Mesenchymal stem cell (in vitro differentiated cells and primary cell): ENCODE results near the gene WNT5B.

Experiments
- DNase-seq: peaks from one replicate; pipeline ENCODE4 v3.0.0-alpha.2; 2013
- H2AFZ ChIP-seq: one replicate; pipeline ENCODE4 v1.6.1; 2013; ENCODE audit warnings: low read depth, mild to moderate bottlenecking, control low read depth, inconsistent platforms, low read length, moderate library complexity
- H2AK5ac ChIP-seq: 2 replicates; pipeline ENCODE4 v1.6.1; 2013; ENCODE audit warnings: low read length, moderate library complexity, mild to moderate bottlenecking, inconsistent platforms; ENCODE audit not compliant: severe bottlenecking
- H2BK120ac ChIP-seq: one replicate; pipeline ENCODE4 v1.6.1; 2013; ENCODE audit warnings: low read depth, mild to moderate bottlenecking, inconsistent platforms, low read length, moderate library complexity
- H2BK12ac ChIP-seq, 2 experiments: one replicate each; pipeline ENCODE4 v1.6.1; 2013; ENCODE audit warnings: inconsistent platforms in 2 of 2, low read length in 2 of 2, mild to moderate bottlenecking in 2 of 2, moderate library complexity in 2 of 2, control low read depth in 1 of 2
- H2BK15ac ChIP-seq: one replicate; pipeline ENCODE4 v1.6.1; 2013; ENCODE audit warnings: mild to moderate bottlenecking, low read depth, inconsistent platforms; ENCODE audit not compliant: poor library complexity, severe bottlenecking
- H2BK5ac ChIP-seq: 2 replicates; pipeline ENCODE4 v1.6.1; 2013; ENCODE audit warnings: low read depth, mild to moderate bottlenecking, low read length, control low read depth, inconsistent platforms; ENCODE audit not compliant: poor library complexity, severe bottlenecking
- H3K14ac ChIP-seq, 2 experiments: one replicate each; pipeline ENCODE4 v1.6.1; 2013; ENCODE audit warnings: inconsistent platforms in 2 of 2, low read length in 2 of 2, control low read depth in 1 of 2, mild to moderate bottlenecking in 1 of 2, moderate library complexity in 1 of 2
- H3K18ac ChIP-seq, 2 experiments: one replicate each; pipeline ENCODE4 v1.6.1; 2013; ENCODE audit warnings: inconsistent platforms in 2 of 2, low read length in 2 of 2, control low read depth in 1 of 2, low read depth in 1 of 2, mild to moderate bottlenecking in 1 of 2
- H3K23ac ChIP-seq, 2 experiments: one replicate each; pipeline ENCODE4 v1.6.1; 2013; ENCODE audit warnings: inconsistent platforms in 2 of 2, low read length in 2 of 2, mild to moderate bottlenecking in 2 of 2, moderate library complexity in 2 of 2, control low read depth in 1 of 2
- H3K27ac ChIP-seq: 2 replicates; pipeline ENCODE4 v1.5.1; 2013; ENCODE audit warnings: mild to moderate bottlenecking, moderate library complexity, low read length, control low read depth, inconsistent platforms; ENCODE audit not compliant: poor library complexity, severe bottlenecking
- H3K27me3 ChIP-seq, 2 experiments: 2 replicates each; pipeline versions ENCODE4 v1.6.1 to v1.7.0; 2013; ENCODE audit warnings: low read length in 2 of 2, mild to moderate bottlenecking in 2 of 2, moderate library complexity in 2 of 2, control low read depth in 1 of 2, inconsistent platforms in 1 of 2; ENCODE audit not compliant: control insufficient read depth in 1 of 2, insufficient read depth in 1 of 2
- H3K36me3 ChIP-seq, 2 experiments: 2 replicates each; pipeline versions ENCODE4 v1.6.1 to v1.7.0; 2013; ENCODE audit warnings: low read length in 2 of 2, control low read depth in 1 of 2, inconsistent platforms in 1 of 2, low read depth in 1 of 2, mild to moderate bottlenecking in 1 of 2; ENCODE audit not compliant: insufficient read depth in 2 of 2, control insufficient read depth in 1 of 2
- H3K4ac ChIP-seq, 2 experiments: one replicate each; pipeline ENCODE4 v1.6.1; 2013; ENCODE audit warnings: inconsistent platforms in 2 of 2, low read length in 2 of 2, mild to moderate bottlenecking in 2 of 2, moderate library complexity in 2 of 2, control low read depth in 1 of 2, low read depth in 1 of 2
- H3K4me1 ChIP-seq: 2 replicates; pipeline ENCODE4 v1.6.1; 2013; ENCODE audit warnings: low read depth, low read length, control low read depth; ENCODE audit not compliant: control insufficient read depth, insufficient read depth
- H3K4me2 ChIP-seq: 2 replicates; pipeline ENCODE4 v1.6.1; 2013; ENCODE audit warnings: low read length, mild to moderate bottlenecking, inconsistent platforms; ENCODE audit not compliant: poor library complexity, severe bottlenecking
- H3K4me3 ChIP-seq, 2 experiments: 2 replicates each; pipeline versions ENCODE4 v1.5.1 to v1.7.0; 2013; ENCODE audit warnings: low read length in 2 of 2, mild to moderate bottlenecking in 2 of 2, control low read depth in 1 of 2, low read depth in 1 of 2; ENCODE audit not compliant: insufficient read depth in 1 of 2
- H3K79me1 ChIP-seq: replicated peaks from 2 replicates; pipeline ENCODE4 v1.6.1; 2013; ENCODE audit warnings: mild to moderate bottlenecking, control low read depth, low read length, inconsistent platforms; ENCODE audit not compliant: poor library complexity, severe bottlenecking
- H3K9ac ChIP-seq: 2 replicates; pipeline ENCODE4 v1.7.0; 2013; ENCODE audit warnings: mild to moderate bottlenecking, low read length, moderate library complexity
- H3K9me3 ChIP-seq: 2 replicates; pipeline ENCODE4 v1.7.0; 2013; ENCODE audit warnings: mild to moderate bottlenecking, low read length; ENCODE audit not compliant: control insufficient read depth
- H4K8ac ChIP-seq: one replicate; pipeline ENCODE4 v1.6.1; 2013; ENCODE audit warnings: inconsistent platforms, mild to moderate bottlenecking, low read length, moderate library complexity
- H4K91ac ChIP-seq: one replicate; pipeline ENCODE4 v1.6.1; 2013; ENCODE audit warnings: mild to moderate bottlenecking, low read length, inconsistent platforms
- WGBS: methylation state at CpG from one replicate; pipeline ENCODE4 v1.1.7; 2013; ENCODE audit warnings: mixed read lengths; 5-methylcytosine and 5-hydroxymethylcytosine counted together

Gene WNT5B

GRCh38 chr12:1640328-1641234 is 11.6 kb downstream of the WNT5B start:
- 90% methylated on average over 14 of the region's 18 CpGs for WGBS
- Histone ChIP-seq H3K4me1 (peaks cover 3% of the 10 kb centered on the region), H3K18ac (no peak overlapping the region)

GRCh38 chr12:1642513-1642912 is 13.5 kb downstream of the WNT5B start:
- DNase-seq, result no peak
- Histone ChIP-seq H3K4me2 (no peak overlapping the region), H3K4me3 (no peak overlapping the region), H4K91ac (no peak overlapping the region), H3K14ac (no peak overlapping the region), H2BK5ac (no peak overlapping the region), H3K4me1 (peaks cover 5% of the 10 kb centered on the region), H3K9ac (no peak overlapping the region), H3K27me3 (no peaks in the 10 kb centered on the region), H3K79me1 (peaks cover 8% of the 10 kb centered on the region), H4K8ac (no peak overlapping the region), H2BK120ac (no peak overlapping the region), H3K23ac (no peak overlapping the region), H3K36me3 (peaks cover 41 to 51% of the 10 kb centered on the region in 2 experiments), H2AK5ac (no peak overlapping the region), H3K18ac (no peak overlapping the region), H2AFZ (no peak overlapping the region), H2BK15ac (no peak overlapping the region), H3K27ac (no peak overlapping the region), H3K9me3 (no peaks in the 10 kb centered on the region), H3K4ac (no peak overlapping the region), H2BK12ac (no peak overlapping the region)
- 53% methylated on average over 7 of the region's 7 CpGs for WGBS

More at GRCh38 chr12:1640328-1641234, 11.6 kb downstream of the WNT5B start:
- no peak overlapping the region for H3K9ac ChIP-seq
- H3K79me1 ChIP-seq, result peaks cover 8% of the 10 kb centered on the region
- H3K9me3 ChIP-seq, result no peaks in the 10 kb centered on the region
- H2BK5ac ChIP-seq, result no peak overlapping the region
- H4K91ac ChIP-seq, result no peak overlapping the region
- DNase-seq, result no peak
- no peak overlapping the region for H3K27ac ChIP-seq
- H3K27me3 ChIP-seq, result no peaks in the 10 kb centered on the region
- peaks cover 27 to 43% of the 10 kb centered on the region in 2 experiments for H3K36me3 ChIP-seq
- no peak overlapping the region for H3K23ac ChIP-seq
- no peak overlapping the region for H2BK12ac ChIP-seq
- no peak overlapping the region for H3K14ac ChIP-seq
- H3K4me3 ChIP-seq, result no peak overlapping the region
- H2AK5ac ChIP-seq, result no peak overlapping the region
- H3K4ac ChIP-seq, result no peak overlapping the region
- H2BK15ac ChIP-seq, result no peak overlapping the region
- H3K4me2 ChIP-seq, result no peak overlapping the region
- no peak overlapping the region for H2AFZ ChIP-seq
- H2BK120ac ChIP-seq, result no peak overlapping the region
- no peak overlapping the region for H4K8ac ChIP-seq

- Histone ChIP-seq H2BK15ac (no peak overlapping the region), H3K79me1 (peaks cover 8% of the 10 kb centered on the region), H3K18ac (no peak overlapping the region), H3K23ac (no peak overlapping the region), H3K9ac (no peak overlapping the region), H2BK12ac (no peak overlapping the region), H2AFZ (no peak overlapping the region), H3K4me3 (no peak overlapping the region), H3K4me2 (no peak overlapping the region), H3K27me3 (no peaks in the 10 kb centered on the region), H3K9me3 (no peaks in the 10 kb centered on the region), H3K36me3 (peaks cover 42 to 52% of the 10 kb centered on the region in 2 experiments), H3K4me1 (peaks cover 5% of the 10 kb centered on the region), H2AK5ac (no peak overlapping the region), H2BK120ac (no peak overlapping the region), H3K27ac (no peak overlapping the region), H4K8ac (no peak overlapping the region), H4K91ac (no peak overlapping the region), H2BK5ac (no peak overlapping the region), H3K4ac (no peak overlapping the region), H3K14ac (no peak overlapping the region)
- DNase-seq, result no peak
- WGBS, result 97% methylated on average over 9 of the region's 9 CpGs
Observed at GRCh38 chr12:1643043-1643442, 14.0 kb downstream of the WNT5B start.

GRCh38 chr12:1643905-1644533 is 15.0 kb downstream of the WNT5B start:
- H3K36me3 ChIP-seq, result peaks cover 42 to 53% of the 10 kb centered on the region in 2 experiments
- H4K91ac ChIP-seq, result no peak overlapping the region
- H3K4me3 ChIP-seq, result no peak overlapping the region
- no peak overlapping the region for H2AFZ ChIP-seq
- no peak overlapping the region for H4K8ac ChIP-seq
- H2BK15ac ChIP-seq, result no peak overlapping the region
- no peak overlapping the region for H2BK5ac ChIP-seq
- no peak overlapping the region for H3K14ac ChIP-seq
- WGBS, result 56% methylated on average over 7 of the region's 7 CpGs
- no peaks in the 10 kb centered on the region for H3K27me3 ChIP-seq
- H2BK12ac ChIP-seq, result no peak overlapping the region
- peaks cover 7% of the 10 kb centered on the region for H3K79me1 ChIP-seq
- no peak overlapping the region for H3K23ac ChIP-seq
- H3K9me3 ChIP-seq, result no peaks in the 10 kb centered on the region
- H3K18ac ChIP-seq, result no peak overlapping the region
- H3K27ac ChIP-seq, result no peak overlapping the region
- no peak overlapping the region for H2AK5ac ChIP-seq
- no peak overlapping the region for H3K9ac ChIP-seq
- no peak for DNase-seq
- no peak overlapping the region for H2BK120ac ChIP-seq
- no peak overlapping the region for H3K4me2 ChIP-seq
- no peak overlapping the region for H3K4ac ChIP-seq
- peaks cover 5% of the 10 kb centered on the region for H3K4me1 ChIP-seq
